HTR-8/SVneo (cell line): ENCODE data around the gene OR9Q1.
"Not testable (repeated sequence)": the region's sequence is repeated elsewhere in the genome, so short reads cannot be mapped to it uniquely, and the experiment has no call there.

Source experiments
- DNase-seq: peaks from one replicate; pipeline ENCODE4 v3.0.0; 2011; ENCODE audit warnings: low spot score, mixed read lengths; ENCODE audit not compliant: insufficient read length
- FAIRE-seq: peaks from 2 replicates; lab custom pipeline; 2011; peaks lifted over from hg19 to GRCh38; lab: Jason Lieb, UNC

OR9Q1 gene

GRCh38 chr11:58023435-58023931 lies at the start of gene OR9Q1:
Gene OR9Q1, plus strand, starts transcription at chr11:58023881. Its CDS starts 155,564 bp downstream, at chr11:58179445.
- no peak for FAIRE-seq
- DNase-seq, result no peak

- DNase-seq (no peak), FAIRE-seq (no peak)
Measured at GRCh38 chr11:57974132-57974531, 49.5 kb upstream of the OR9Q1 start.

- FAIRE-seq, result no peak
- no peak for DNase-seq
Measured at GRCh38 chr11:57974848-57975601, 48.7 kb upstream of the OR9Q1 start.

GRCh38 chr11:57977709-57978108 lies 46.0 kb upstream of the OR9Q1 start:
- DNase-seq, result no peak
- no peak for FAIRE-seq

GRCh38 chr11:57978686-57979531 lies 44.8 kb upstream of the OR9Q1 start:
- FAIRE-seq, result no peak
- DNase-seq, result no peak

- FAIRE-seq (no peak), DNase-seq (no peak)
Measured at GRCh38 chr11:57979532-57980079, 44.1 kb upstream of the OR9Q1 start.

- DNase-seq (no peak), FAIRE-seq (no peak)
Measured at GRCh38 chr11:57980201-57980600, 43.5 kb upstream of the OR9Q1 start.

GRCh38 chr11:57981536-57981935 lies 42.1 kb upstream of the OR9Q1 start:
- FAIRE-seq (no peak), DNase-seq (no peak)

GRCh38 chr11:57982776-57983175 lies 40.9 kb upstream of the OR9Q1 start:
- DNase-seq (no peak), FAIRE-seq (no peak)

- DNase-seq (no peak), FAIRE-seq (no peak)
Measured at GRCh38 chr11:57983191-57983590, 40.5 kb upstream of the OR9Q1 start.

GRCh38 chr11:57999523-57999922 lies 24.2 kb upstream of the OR9Q1 start:
- not testable (repeated sequence) for FAIRE-seq, DNase-seq

GRCh38 chr11:58000021-58000420 lies 23.7 kb upstream of the OR9Q1 start:
- not testable (repeated sequence) for FAIRE-seq

GRCh38 chr11:58000699-58001098 lies 23.0 kb upstream of the OR9Q1 start:
- no peak for DNase-seq
- no peak for FAIRE-seq

More at GRCh38 chr11:58000021-58000420, 23.7 kb upstream of the OR9Q1 start:
- DNase-seq, result not testable (repeated sequence)

- FAIRE-seq (no peak), DNase-seq (no peak)
Measured at GRCh38 chr11:58003036-58003435, 20.6 kb upstream of the OR9Q1 start.

- DNase-seq, result no peak
- no peak for FAIRE-seq
Measured at GRCh38 chr11:58003591-58003990, 20.1 kb upstream of the OR9Q1 start.

- DNase-seq (no peak), FAIRE-seq (no peak)
Measured at GRCh38 chr11:58004664-58005063, 19.0 kb upstream of the OR9Q1 start.

GRCh38 chr11:58006940-58007339 lies 16.7 kb upstream of the OR9Q1 start:
- FAIRE-seq (no peak), DNase-seq (no peak)

- no peak for FAIRE-seq
- DNase-seq, result no peak
Measured at GRCh38 chr11:58011771-58012170, 11.9 kb upstream of the OR9Q1 start.

GRCh38 chr11:58024601-58025091 lies 965 bp downstream of the OR9Q1 start:
- DNase-seq (no peak), FAIRE-seq (no peak)

- FAIRE-seq (no peak), DNase-seq (no peak)
Measured at GRCh38 chr11:58027341-58027740, 3.7 kb downstream of the OR9Q1 start.
